H9 (cell line): ENCODE results near the gene ADSS2. TPM values are rescaled to one million over a fixed set of nuclear protein-coding genes. Genes with fewer than 3 reads are reported as not detected.
A peak's percentile ranks its signal among the peaks of the same experiment; 100 is the strongest.

ENCODE experiments used
- DNase-seq: peaks from one replicate; pipeline ENCODE4 v3.0.0-alpha.2; 2017
- H2AFZ ChIP-seq: one replicate; pipeline ENCODE4 v1.6.1; 2013; ENCODE audit warnings: mild to moderate bottlenecking, low read length, control low read depth, moderate library complexity
- H2AK5ac ChIP-seq: 2 replicates; pipeline ENCODE4 v1.6.1; 2013; ENCODE audit warnings: low read length, control low read depth, mixed read lengths; ENCODE audit not compliant: insufficient read length
- H2BK120ac ChIP-seq: one replicate; pipeline ENCODE4 v1.6.1; 2013; ENCODE audit warnings: low read depth, mild to moderate bottlenecking, low read length, control low read depth, inconsistent platforms; ENCODE audit not compliant: poor library complexity, severe bottlenecking
- H2BK12ac ChIP-seq: 2 replicates; pipeline ENCODE4 v1.6.1; 2013; ENCODE audit warnings: low read length, control low read depth, mixed read lengths, low read depth; ENCODE audit not compliant: insufficient read length
- H2BK15ac ChIP-seq: 2 replicates; pipeline ENCODE4 v1.6.1; 2013; ENCODE audit warnings: low read depth, low read length, control low read depth
- H2BK20ac ChIP-seq: one replicate; pipeline ENCODE4 v1.6.1; 2013; ENCODE audit warnings: low read depth, mild to moderate bottlenecking, low read length, control low read depth, inconsistent platforms; ENCODE audit not compliant: poor library complexity, severe bottlenecking
- H2BK5ac ChIP-seq: 2 replicates; pipeline ENCODE4 v1.6.1; 2013; ENCODE audit warnings: low read length, control low read depth, mixed read lengths; ENCODE audit not compliant: insufficient read length
- H3K14ac ChIP-seq: 2 replicates; pipeline ENCODE4 v1.6.1; 2013; ENCODE audit warnings: low read length, control low read depth; ENCODE audit not compliant: insufficient read depth
- H3K18ac ChIP-seq: 2 replicates; pipeline ENCODE4 v1.6.1; 2013; ENCODE audit warnings: low read depth, mild to moderate bottlenecking, mixed read lengths, low read length, control low read depth; ENCODE audit not compliant: insufficient read length
- H3K23ac ChIP-seq: 2 replicates; pipeline ENCODE4 v1.6.1; 2013; ENCODE audit warnings: low read length, control low read depth, mixed read lengths, low read depth; ENCODE audit not compliant: insufficient read length
- H3K23me2 ChIP-seq: 2 replicates; pipeline ENCODE4 v1.6.1; 2013; ENCODE audit warnings: low read depth, mild to moderate bottlenecking, mixed read lengths, low read length, control low read depth; ENCODE audit not compliant: insufficient read length, poor library complexity, severe bottlenecking
- H3K27ac ChIP-seq: 2 replicates; pipeline ENCODE4 v1.5.1; 2013; ENCODE audit warnings: low read length, control low read depth, mixed read lengths, low read depth; ENCODE audit not compliant: insufficient read length
- H3K27me3 ChIP-seq: 2 replicates; pipeline ENCODE4 v1.6.1; 2013; ENCODE audit warnings: low read length, control low read depth, inconsistent platforms; ENCODE audit not compliant: insufficient read depth
- H3K4ac ChIP-seq: 2 replicates; pipeline ENCODE4 v1.6.1; 2013; ENCODE audit warnings: low read depth, mild to moderate bottlenecking, control low read depth, inconsistent platforms, low read length, moderate library complexity
- H3K4me1 ChIP-seq: 2 replicates; pipeline ENCODE4 v1.6.1; 2013; ENCODE audit warnings: low read length, control low read depth, inconsistent platforms; ENCODE audit not compliant: insufficient read depth
- H3K4me2 ChIP-seq: 2 replicates; pipeline ENCODE4 v1.6.1; 2013; ENCODE audit warnings: low read length, control low read depth, mixed read lengths; ENCODE audit not compliant: insufficient read length, insufficient read depth
- H3K56ac ChIP-seq: 2 replicates; pipeline ENCODE4 v1.6.1; 2013; ENCODE audit warnings: low read depth, mild to moderate bottlenecking, mixed read lengths, low read length, control low read depth; ENCODE audit not compliant: insufficient read length
- H3K79me1 ChIP-seq: 2 replicates; pipeline ENCODE4 v1.6.1; 2013; ENCODE audit warnings: low read depth, mild to moderate bottlenecking, moderate library complexity, low read length, control low read depth, inconsistent platforms; ENCODE audit not compliant: insufficient read depth, poor library complexity, severe bottlenecking
- H3K79me2 ChIP-seq: 2 replicates; pipeline ENCODE4 v1.6.1; 2013; ENCODE audit warnings: low read length, control low read depth, inconsistent platforms; ENCODE audit not compliant: insufficient read depth
- H3K9ac ChIP-seq: 2 replicates; pipeline ENCODE4 v1.6.1; 2013; ENCODE audit warnings: low read length, control low read depth, mixed read lengths; ENCODE audit not compliant: insufficient read length; ENCODE audit errors: extremely low read depth
- H3K9me3 ChIP-seq: one replicate; pipeline ENCODE4 v1.6.1; 2013; ENCODE audit warnings: low read depth, low read length, inconsistent platforms; ENCODE audit not compliant: control insufficient read depth
- H3T11ph ChIP-seq: one replicate; pipeline ENCODE4 v1.6.1; 2013; ENCODE audit warnings: mild to moderate bottlenecking, low read length, control low read depth, inconsistent platforms
- H4K20me1 ChIP-seq: one replicate; pipeline ENCODE4 v1.6.1; 2013; ENCODE audit not compliant: control insufficient read depth, insufficient read length, insufficient read depth
- H4K5ac ChIP-seq: 2 replicates; pipeline ENCODE4 v1.6.1; 2013; ENCODE audit warnings: low read depth, mild to moderate bottlenecking, mixed read lengths, low read length, control low read depth; ENCODE audit not compliant: insufficient read length
- H4K8ac ChIP-seq: replicated peaks from 2 replicates; pipeline ENCODE4 v1.6.1; 2013; ENCODE audit warnings: low read length, control low read depth, mixed read lengths, low read depth; ENCODE audit not compliant: insufficient read length
- H4K91ac ChIP-seq: 2 replicates; pipeline ENCODE4 v1.6.1; 2013; ENCODE audit warnings: low read depth, mild to moderate bottlenecking, moderate library complexity, mixed read lengths, low read length, control low read depth; ENCODE audit not compliant: insufficient read length
- H3K27ac Mint-ChIP-seq, 3 experiments: 2 replicates in 2 of 3; 3 replicates in 1 of 3; pipeline ENCODE4 v1.8.0; 2020 to 2021; ENCODE audit warnings: mixed read lengths in 3 of 3, mild to moderate bottlenecking in 1 of 3, moderate library complexity in 1 of 3
- H3K27me3 Mint-ChIP-seq: 2 replicates; pipeline ENCODE4 v1.8.0; 2021; ENCODE audit warnings: low read depth, mild to moderate bottlenecking, moderate library complexity, mixed read lengths
- H3K36me3 Mint-ChIP-seq, 3 experiments: 2 replicates in 2 of 3; 3 replicates in 1 of 3; pipeline ENCODE4 v1.8.0; 2020 to 2021; ENCODE audit warnings: low read depth in 3 of 3, mixed read lengths in 3 of 3; ENCODE audit not compliant: insufficient read depth in 1 of 3
- H3K4me1 Mint-ChIP-seq, 2 experiments: 2 replicates each; pipeline ENCODE4 v1.8.0; 2020; ENCODE audit warnings: mixed read lengths in 2 of 2
- H3K4me3 Mint-ChIP-seq, 2 experiments: 2 replicates in 1 of 2; 3 replicates in 1 of 2; pipeline ENCODE4 v1.8.0; 2020 to 2021; ENCODE audit warnings: mild to moderate bottlenecking in 2 of 2, mixed read lengths in 2 of 2, moderate library complexity in 1 of 2
- H3K9me3 Mint-ChIP-seq, 2 experiments: 2 replicates in 1 of 2; 3 replicates in 1 of 2; pipeline ENCODE4 v1.8.0; 2020; ENCODE audit warnings: mild to moderate bottlenecking in 2 of 2, mixed read lengths in 2 of 2, moderate library complexity in 1 of 2
- CTCF ChIP-seq: fragments of 200-600 bp; sonication (generic); conservative IDR thresholded peaks from 3 replicates; pipeline ENCODE4 v1.8.0; 2021; ENCODE audit warnings: antibody characterized with exemption, mild to moderate bottlenecking
- WGBS: extraction: QIAGEN DNeasy Blood & Tissue Kit; methylation state at CpG from one replicate; pipeline ENCODE4 v1.1.7; 2013; ENCODE audit warnings: missing lambda C conversion rate, low lambda C conversion rate, mixed read lengths; ENCODE audit not compliant: insufficient read length; ENCODE audit errors: extremely low coverage; 5-methylcytosine and 5-hydroxymethylcytosine counted together
- total RNA-seq: library from RNA; stranded (reverse); gene quantifications from 2 replicates; pipeline ENCODE4 v1.2.1, GENCODE V29; 2021

The ADSS2 gene
- total RNA-seq, 1 experiment from 2014 or later, result 65.4 TPM

- no peak overlapping the region for H3K23ac ChIP-seq
- H3K27ac ChIP-seq, result peak overlapping the region; percentile 57
- H3K9me3 Mint-ChIP-seq, result no peaks in the 10 kb centered on the region; a peak in 1 of 5 replicates
- H3K4ac ChIP-seq, result 0 out of 2 replicates have a peak overlapping the region, but pooled peaks have one; percentile 81
- peak overlapping the region; percentile 87 to 92 for H3K4me3 Mint-ChIP-seq
- peak overlapping the region; percentile 88 for H3K18ac ChIP-seq
- peaks cover 2 to 12% (median 6%) of the 10 kb centered on the region in 3 experiments; a peak in 4 of 7 replicates for H3K36me3 Mint-ChIP-seq
- peaks cover 12% of the 10 kb centered on the region for H3K23me2 ChIP-seq
- no peak overlapping the region for H4K8ac ChIP-seq
- H3T11ph ChIP-seq, result no peak overlapping the region
- no peaks in the 10 kb centered on the region for H3K9me3 ChIP-seq
- peak overlapping the region; percentile 97 for H3K9ac ChIP-seq
- no peaks in the 10 kb centered on the region for H4K20me1 ChIP-seq
- peak; percentile 31 for DNase-seq
- no peak overlapping the region for H2BK120ac ChIP-seq
- no peak overlapping the region for H4K5ac ChIP-seq
- H2BK12ac ChIP-seq, result no peak overlapping the region
- no peak for TF ChIP-seq CTCF
- H3K14ac ChIP-seq, result peak overlapping the region; percentile 96
- H3K27me3 ChIP-seq, result no peaks in the 10 kb centered on the region
- no CpG with 5 or more reads among the region's 41 CpGs for WGBS
- no peak overlapping the region for H2BK20ac ChIP-seq
- no peak overlapping the region for H4K91ac ChIP-seq
- peak overlapping the region; percentile 89 for H2BK5ac ChIP-seq
- no peaks in the 10 kb centered on the region for H3K79me1 ChIP-seq
- no peak overlapping the region for H3K56ac ChIP-seq
- no peak overlapping the region for H2BK15ac ChIP-seq
- H3K79me2 ChIP-seq, result peaks cover 20% of the 10 kb centered on the region; the same call in 1 of the 2 replicates
- no peaks in the 10 kb centered on the region for H3K27me3 Mint-ChIP-seq
- peak overlapping the region; percentile 77 for H3K4me2 ChIP-seq
- peak overlapping the region; percentile 53 to 91 (median 86); a peak in 5 of 7 replicates for H3K27ac Mint-ChIP-seq
- H2AFZ ChIP-seq, result no peak overlapping the region
- no peak overlapping the region for H2AK5ac ChIP-seq
- H3K4me1 ChIP-seq, result peaks cover 8% of the 10 kb centered on the region; the same call in 1 of the 2 replicates
- peaks cover 69 to 72% of the 10 kb centered on the region in 2 experiments for H3K4me1 Mint-ChIP-seq
These were observed 841 bp downstream of the ADSS2 start for GRCh38 chr1:244450597-244451538.
